ENCODE data around the gene BRF1. TPM values are rescaled to one million over a fixed set of nuclear protein-coding genes. Genes with fewer than 3 reads are reported as not detected.
"Not testable (repeated sequence)": the region's sequence is repeated elsewhere in the genome, so short reads cannot be mapped to it uniquely, and the experiment has no call there.

Gene BRF1
- total RNA-seq, 1 experiment from 2014 or later = 50.2 TPM

GRCh38 chr14:105316577-105316941, 15.8 kb upstream of the BRF1 start:
- DNase-seq (ENCODE audit: low spot score) = no peak

GRCh38 chr14:105315941-105316576, 15.3 kb upstream of the BRF1 start:
- DNase-seq (ENCODE audit: low spot score) = no peak

GRCh38 chr14:105315211-105315721, 14.5 kb upstream of the BRF1 start:
- DNase-seq (ENCODE audit: low spot score) = peak; percentile 30

GRCh38 chr14:105314287-105315200, 13.7 kb upstream of the BRF1 start, which contains the start of gene PACS2:
Gene PACS2, plus strand, starts transcription at chr14:105314748. Its CDS starts 171 bp downstream, at chr14:105314919.
- peak; percentile 72 for DNase-seq (ENCODE audit: low spot score)

- DNase-seq (ENCODE audit: low spot score) = peak; percentile 7
Measured at GRCh38 chr14:105313381-105314286, 12.8 kb upstream of the BRF1 start.

GRCh38 chr14:105312973-105313372, 12.2 kb upstream of the BRF1 start:
- no peak for DNase-seq (ENCODE audit: low spot score)

- DNase-seq (ENCODE audit: low spot score) = no peak
Measured at GRCh38 chr14:105311838-105312237, 11.0 kb upstream of the BRF1 start.

- no peak for DNase-seq (ENCODE audit: low spot score)
Measured at GRCh38 chr14:105309371-105309770, 8.6 kb upstream of the BRF1 start.

- no peak for DNase-seq (ENCODE audit: low spot score)
Measured at GRCh38 chr14:105307052-105307727, 6.4 kb upstream of the BRF1 start.

- no peak for DNase-seq (ENCODE audit: low spot score)
Measured at GRCh38 chr14:105305791-105306190, 5.0 kb upstream of the BRF1 start.

- DNase-seq (ENCODE audit: low spot score) = no peak
Measured at GRCh38 chr14:105305345-105305744, 4.5 kb upstream of the BRF1 start.

GRCh38 chr14:105304565-105304964, 3.8 kb upstream of the BRF1 start:
- no peak for DNase-seq (ENCODE audit: low spot score)

GRCh38 chr14:105303949-105304348, 3.1 kb upstream of the BRF1 start:
- no peak for DNase-seq (ENCODE audit: low spot score)

GRCh38 chr14:105301915-105302249, 1.1 kb upstream of the BRF1 start:
- not testable (repeated sequence) for DNase-seq (ENCODE audit: low spot score)

GRCh38 chr14:105301103-105301914, 508 bp upstream of the BRF1 start:
- DNase-seq (ENCODE audit: low spot score) = peak; percentile 94

GRCh38 chr14:105299654-105300541, 903 bp downstream of the BRF1 start:
- DNase-seq (ENCODE audit: low spot score) = peak; percentile 9

GRCh38 chr14:105297311-105297710, 3.5 kb downstream of the BRF1 start:
- DNase-seq (ENCODE audit: low spot score) = not testable (repeated sequence)

GRCh38 chr14:105294142-105294597, 6.6 kb downstream of the BRF1 start:
- DNase-seq (ENCODE audit: low spot score) = no peak
